HG03565 (cell line): ENCODE data around the gene GANAB.

ENCODE experiments used
- ATAC-seq: cut with Tn5 transposase; IDR thresholded peaks from one replicate; pipeline ENCODE4 v1.9.1; 2021; ENCODE audit warnings: mild to moderate bottlenecking, moderate library complexity; ENCODE audit not compliant: unreplicated experiment

Gene GANAB

GRCh38 chr11:62577046-62577714 lies 69.2 kb downstream of the GANAB start:
- ATAC-seq, result no peak

- no peak for ATAC-seq
Measured at GRCh38 chr11:62575837-62576236, 70.6 kb downstream of the GANAB start.

GRCh38 chr11:62575156-62575555 lies 71.3 kb downstream of the GANAB start:
- no peak for ATAC-seq
